Uterine smooth muscle cell (primary cell): ENCODE results near the gene TXNDC9. TPM values are rescaled to one million over a fixed set of nuclear protein-coding genes. Genes with fewer than 3 reads are reported as not detected.

Experiments used
- total RNA-seq: library from RNA; depleted of rRNA; stranded (reverse); fragments of >200 nt; gene quantifications from 2 replicates; pipeline ENCODE4 v1.2.3, GENCODE V29; 2014

The TXNDC9 gene, protein sequence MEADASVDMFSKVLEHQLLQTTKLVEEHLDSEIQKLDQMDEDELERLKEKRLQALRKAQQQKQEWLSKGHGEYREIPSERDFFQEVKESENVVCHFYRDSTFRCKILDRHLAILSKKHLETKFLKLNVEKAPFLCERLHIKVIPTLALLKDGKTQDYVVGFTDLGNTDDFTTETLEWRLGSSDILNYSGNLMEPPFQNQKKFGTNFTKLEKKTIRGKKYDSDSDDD
- total RNA-seq = 73.5 and 93.4 TPM in 2 replicates

GRCh38 chr2:99335911-99336803, at the start of gene TXNDC9:
TXNDC9 (minus strand) TSS chr2:99336333; CDS start chr2:99333210, 3,123 bp downstream.

DNA sequence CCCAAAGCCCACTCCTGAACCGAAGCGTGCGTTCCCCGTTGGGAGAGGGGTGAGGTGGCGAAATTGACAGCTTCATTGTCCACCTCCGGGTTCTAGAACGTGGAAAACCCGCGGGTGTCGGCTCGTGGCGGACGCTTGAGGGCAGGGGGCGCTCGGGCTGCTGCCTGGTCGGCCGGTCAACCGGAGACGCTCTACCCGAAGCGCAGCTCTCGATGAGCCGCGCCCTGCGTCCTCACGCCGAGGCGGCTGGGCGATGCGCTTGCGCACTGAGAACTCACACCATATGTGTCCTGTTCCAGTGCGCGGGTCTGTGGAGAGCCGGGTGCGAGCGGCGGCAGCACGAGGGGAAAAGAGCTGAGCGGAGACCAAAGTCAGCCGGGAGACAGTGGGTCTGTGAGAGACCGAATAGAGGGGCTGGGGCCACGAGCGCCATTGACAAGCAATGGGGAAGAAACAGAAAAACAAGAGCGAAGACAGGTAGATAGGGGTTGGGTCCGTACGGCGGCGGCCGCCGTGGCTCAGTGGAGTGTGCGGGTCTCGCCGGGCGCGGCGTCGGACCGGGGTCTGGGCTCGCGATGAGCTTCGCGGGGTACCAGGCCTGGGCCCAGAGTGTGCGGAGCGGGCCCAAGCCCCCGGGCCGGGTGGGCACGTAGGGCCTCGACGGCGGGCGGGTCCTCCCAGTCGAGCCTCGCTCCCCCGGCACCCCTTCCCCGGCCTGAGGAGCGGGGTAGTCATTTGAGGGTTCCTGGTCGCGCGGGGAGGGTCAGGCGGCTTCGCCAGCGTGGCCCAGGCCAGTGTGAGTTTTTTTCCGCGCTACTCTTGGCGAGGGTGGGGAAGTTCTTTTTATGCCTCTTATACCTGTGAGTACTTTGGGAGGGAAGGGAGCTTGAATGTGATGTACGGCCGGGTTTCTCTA, 1.2 kb upstream of the TXNDC9 start, which contains the start of gene EIF5B:
Gene EIF5B (plus strand): TSS at position 277 of the 916 bp plus-strand sequence. CDS start 166 bp downstream, at position 443.

DNA sequence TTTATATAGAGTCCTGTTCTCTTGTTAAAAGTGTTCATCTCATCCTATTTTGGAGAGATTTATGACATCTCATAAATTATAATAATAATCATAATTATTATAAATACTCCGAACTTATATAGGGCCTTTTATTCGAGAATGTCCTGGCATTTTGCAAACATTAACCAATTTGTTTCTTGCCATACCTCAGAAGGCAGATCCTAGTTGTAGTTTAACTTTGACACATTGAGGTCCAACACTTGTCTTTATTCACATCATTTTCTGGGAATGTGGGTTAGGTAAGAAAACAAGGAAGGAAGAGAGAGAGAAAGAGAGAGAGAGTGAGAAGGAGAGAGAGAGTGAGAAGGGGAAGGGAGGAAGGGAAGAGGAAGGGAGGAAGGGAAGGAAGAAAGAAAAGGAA, 35.0 kb downstream of the TXNDC9 start, which contains the start of gene LYG1:
Gene LYG1 (minus strand): TSS at position 101 of the 400 bp plus-strand sequence. CDS start 5,527 bp downstream, outside the sequence.

Other genes with a start within 250 kb of the TXNDC9 start
- not detected in 2 replicates for gene C2orf15, start 194.6 kb downstream of the TXNDC9 start, total RNA-seq
- gene TSGA10, start 181.4 kb downstream of the TXNDC9 start, total RNA-seq = 3.7 and 5.1 TPM in 2 replicates
- gene LIPT1, start 181.4 kb downstream of the TXNDC9 start, total RNA-seq = 5.4 and 7.4 TPM in 2 replicates
- gene MITD1, start 155.3 kb downstream of the TXNDC9 start, total RNA-seq = 32.1 and 40.6 TPM in 2 replicates
- 31.1 and 35.9 TPM in 2 replicates for gene MRPL30, start 155.1 kb downstream of the TXNDC9 start, total RNA-seq
- gene LYG2, start 80.7 kb downstream of the TXNDC9 start, total RNA-seq = not detected in 2 replicates
- 0.22 and 0.50 TPM in 2 replicates for gene LYG1, start 35.1 kb downstream of the TXNDC9 start, total RNA-seq
- gene EIF5B, start 1.1 kb upstream of the TXNDC9 start, total RNA-seq = 28.1 and 37.7 TPM in 2 replicates
- 36.1 and 42.9 TPM in 2 replicates for gene REV1, start 153.7 kb upstream of the TXNDC9 start, total RNA-seq